T-helper 1 cell treated with Interleukin-12 subunit alpha and Interleukin-12 subunit beta and Interleukin-4 antibody, amounts not matched to agents 30 μg/mL and 1 μg/mL, for 36 hours (primary cell): ENCODE results near the gene KIZ.

ENCODE experiments used
- H3K27ac Mint-ChIP-seq: one replicate; pipeline ENCODE4 v1.8.0; 2021; ENCODE audit warnings: mild to moderate bottlenecking, mixed read lengths
- H3K27me3 Mint-ChIP-seq: one replicate; pipeline ENCODE4 v1.8.0; 2021; ENCODE audit warnings: low read depth, mixed read lengths
- H3K36me3 Mint-ChIP-seq: one replicate; pipeline ENCODE4 v1.8.0; 2021; ENCODE audit warnings: low read depth, mixed read lengths
- H3K4me1 Mint-ChIP-seq: one replicate; pipeline ENCODE4 v1.8.0; 2021; ENCODE audit warnings: low read depth, mixed read lengths
- H3K4me3 Mint-ChIP-seq: one replicate; pipeline ENCODE4 v1.8.0; 2021; ENCODE audit warnings: mild to moderate bottlenecking, moderate library complexity, mixed read lengths
- H3K9me3 Mint-ChIP-seq: one replicate; pipeline ENCODE4 v1.8.0; 2021; ENCODE audit warnings: mixed read lengths

Gene KIZ

GRCh38 chr20:21257192-21257591 lies 131.3 kb downstream of the KIZ start:
- H3K4me1 Mint-ChIP-seq = no peaks in the 10 kb centered on the region
- no peak overlapping the region for H3K27ac Mint-ChIP-seq
- H3K4me3 Mint-ChIP-seq = no peak overlapping the region
- H3K9me3 Mint-ChIP-seq = no peaks in the 10 kb centered on the region
- H3K27me3 Mint-ChIP-seq = peaks cover 4% of the 10 kb centered on the region
- H3K36me3 Mint-ChIP-seq = no peaks in the 10 kb centered on the region

GRCh38 chr20:21258411-21258810 lies 132.5 kb downstream of the KIZ start:
- H3K4me1 Mint-ChIP-seq = no peaks in the 10 kb centered on the region
- H3K27ac Mint-ChIP-seq = no peak overlapping the region
- H3K36me3 Mint-ChIP-seq = no peaks in the 10 kb centered on the region
- no peak overlapping the region for H3K4me3 Mint-ChIP-seq
- H3K27me3 Mint-ChIP-seq = peaks cover 4% of the 10 kb centered on the region
- H3K9me3 Mint-ChIP-seq = no peaks in the 10 kb centered on the region

GRCh38 chr20:21259346-21259745 lies 133.5 kb downstream of the KIZ start:
- Mint-ChIP-seq H3K9me3 (no peaks in the 10 kb centered on the region), H3K4me3 (no peak overlapping the region), H3K4me1 (no peaks in the 10 kb centered on the region), H3K27me3 (peaks cover 4% of the 10 kb centered on the region), H3K27ac (no peak overlapping the region), H3K36me3 (no peaks in the 10 kb centered on the region)

GRCh38 chr20:21262812-21263211 lies 136.9 kb downstream of the KIZ start:
- no peaks in the 10 kb centered on the region for H3K36me3 Mint-ChIP-seq
- H3K4me3 Mint-ChIP-seq = no peak overlapping the region

GRCh38 chr20:21265261-21266190 lies 139.6 kb downstream of the KIZ start:
- Mint-ChIP-seq H3K27ac (no peak overlapping the region), H3K36me3 (no peaks in the 10 kb centered on the region), H3K27me3 (peaks cover 7% of the 10 kb centered on the region)

More at GRCh38 chr20:21262812-21263211, 136.9 kb downstream of the KIZ start:
- Mint-ChIP-seq H3K27ac (no peak overlapping the region), H3K9me3 (no peaks in the 10 kb centered on the region), H3K4me1 (no peaks in the 10 kb centered on the region), H3K27me3 (no peaks in the 10 kb centered on the region)

GRCh38 chr20:21266191-21266536 lies 140.3 kb downstream of the KIZ start:
- Mint-ChIP-seq H3K27me3 (peaks cover 7% of the 10 kb centered on the region), H3K9me3 (no peaks in the 10 kb centered on the region), H3K4me1 (no peaks in the 10 kb centered on the region), H3K4me3 (no peak overlapping the region), H3K27ac (no peak overlapping the region), H3K36me3 (no peaks in the 10 kb centered on the region)

More at GRCh38 chr20:21265261-21266190, 139.6 kb downstream of the KIZ start:
- H3K4me1 Mint-ChIP-seq = no peaks in the 10 kb centered on the region
- H3K4me3 Mint-ChIP-seq = no peak overlapping the region
- H3K9me3 Mint-ChIP-seq = no peaks in the 10 kb centered on the region

GRCh38 chr20:21269772-21270171 lies 143.9 kb downstream of the KIZ start:
- H3K9me3 Mint-ChIP-seq = no peaks in the 10 kb centered on the region
- no peak overlapping the region for H3K27ac Mint-ChIP-seq
- H3K4me3 Mint-ChIP-seq = no peak overlapping the region
- no peaks in the 10 kb centered on the region for H3K36me3 Mint-ChIP-seq
- H3K27me3 Mint-ChIP-seq = peaks cover 11% of the 10 kb centered on the region
- H3K4me1 Mint-ChIP-seq = no peaks in the 10 kb centered on the region

GRCh38 chr20:21270806-21271205 lies 144.9 kb downstream of the KIZ start:
- Mint-ChIP-seq H3K9me3 (no peaks in the 10 kb centered on the region), H3K4me3 (no peak overlapping the region), H3K27me3 (peaks cover 11% of the 10 kb centered on the region), H3K27ac (no peak overlapping the region), H3K4me1 (no peaks in the 10 kb centered on the region), H3K36me3 (no peaks in the 10 kb centered on the region)

GRCh38 chr20:21272279-21272678 lies 146.4 kb downstream of the KIZ start:
- H3K4me3 Mint-ChIP-seq = no peak overlapping the region
- no peaks in the 10 kb centered on the region for H3K4me1 Mint-ChIP-seq
- H3K9me3 Mint-ChIP-seq = no peaks in the 10 kb centered on the region
- H3K27me3 Mint-ChIP-seq = peaks cover 11% of the 10 kb centered on the region
- no peak overlapping the region for H3K27ac Mint-ChIP-seq
- no peaks in the 10 kb centered on the region for H3K36me3 Mint-ChIP-seq

GRCh38 chr20:21272679-21273078 lies 146.8 kb downstream of the KIZ start:
- Mint-ChIP-seq H3K4me1 (no peaks in the 10 kb centered on the region), H3K36me3 (no peaks in the 10 kb centered on the region), H3K27me3 (peaks cover 11% of the 10 kb centered on the region), H3K4me3 (no peak overlapping the region), H3K27ac (no peak overlapping the region), H3K9me3 (no peaks in the 10 kb centered on the region)

- Mint-ChIP-seq H3K4me1 (no peaks in the 10 kb centered on the region), H3K4me3 (no peak overlapping the region), H3K36me3 (no peaks in the 10 kb centered on the region), H3K9me3 (no peaks in the 10 kb centered on the region), H3K27ac (no peak overlapping the region), H3K27me3 (peaks cover 7% of the 10 kb centered on the region)
Observed at GRCh38 chr20:21273755-21274386, 148.0 kb downstream of the KIZ start.

- Mint-ChIP-seq H3K27me3 (peaks cover 14% of the 10 kb centered on the region), H3K4me1 (no peaks in the 10 kb centered on the region), H3K36me3 (no peaks in the 10 kb centered on the region), H3K27ac (no peak overlapping the region), H3K9me3 (no peaks in the 10 kb centered on the region), H3K4me3 (no peak overlapping the region)
Observed at GRCh38 chr20:21278829-21279228, 152.9 kb downstream of the KIZ start.

- Mint-ChIP-seq H3K27ac (no peak overlapping the region), H3K4me1 (no peaks in the 10 kb centered on the region), H3K9me3 (no peaks in the 10 kb centered on the region), H3K27me3 (peaks cover 14% of the 10 kb centered on the region), H3K4me3 (no peak overlapping the region), H3K36me3 (no peaks in the 10 kb centered on the region)
Observed at GRCh38 chr20:21279706-21280521, 154.0 kb downstream of the KIZ start.

- peaks cover 15% of the 10 kb centered on the region for H3K27me3 Mint-ChIP-seq
- H3K27ac Mint-ChIP-seq = no peak overlapping the region
- H3K9me3 Mint-ChIP-seq = no peaks in the 10 kb centered on the region
- no peak overlapping the region for H3K4me3 Mint-ChIP-seq
- no peaks in the 10 kb centered on the region for H3K4me1 Mint-ChIP-seq
- no peaks in the 10 kb centered on the region for H3K36me3 Mint-ChIP-seq
Observed at GRCh38 chr20:21280522-21281016, 154.7 kb downstream of the KIZ start.
